Duodenal mucosa (tissue), 2 donors: ENCODE data around the gene GALNT17.

Experiments
- H3K27ac ChIP-seq: one replicate; pipeline ENCODE4 v1.7.0; 2013; ENCODE audit warnings: low read depth, low read length
- H3K27me3 ChIP-seq, 2 donors: one replicate each; pipeline ENCODE4 v1.7.0; 2013; ENCODE audit warnings: low read length in 2 of 2, control low read depth in 1 of 2; ENCODE audit not compliant: insufficient read depth in 2 of 2, control insufficient read depth in 1 of 2
- H3K36me3 ChIP-seq, 2 donors: one replicate each; pipeline ENCODE4 v1.7.0; 2013; ENCODE audit warnings: low read length in 2 of 2, control low read depth in 1 of 2; ENCODE audit not compliant: insufficient read depth in 2 of 2, control insufficient read depth in 1 of 2
- H3K4me1 ChIP-seq, 2 donors: one replicate each; pipeline ENCODE4 v1.7.0; 2013; ENCODE audit warnings: low read length in 2 of 2, control low read depth in 1 of 2; ENCODE audit not compliant: insufficient read depth in 2 of 2, control insufficient read depth in 1 of 2
- H3K4me3 ChIP-seq, 2 donors: one replicate each; pipeline ENCODE4 v1.7.0; 2013; ENCODE audit warnings: low read length in 2 of 2, low read depth in 1 of 2
- H3K9ac ChIP-seq, 2 donors: one replicate each; pipeline ENCODE4 v1.7.0; 2013; ENCODE audit warnings: low read length in 2 of 2, low read depth in 1 of 2
- H3K9me3 ChIP-seq, 2 donors: one replicate each; pipeline ENCODE4 v1.7.0; 2013; ENCODE audit warnings: low read length in 2 of 2, control low read depth in 1 of 2; ENCODE audit not compliant: control insufficient read depth in 1 of 2

Gene GALNT17

GRCh38 chr7:71544816-71545215 lies 412.9 kb downstream of the GALNT17 start:
- Histone ChIP-seq H3K36me3 (no peaks in the 10 kb centered on the region), H3K4me3 (no peak overlapping the region), H3K27ac (no peak overlapping the region), H3K4me1 (no peaks in the 10 kb centered on the region), H3K9me3 (peaks cover 0 to 19% of the 10 kb centered on the region in 2 donors), H3K27me3 (no peaks in the 10 kb centered on the region), H3K9ac (no peak overlapping the region)

- H3K27me3 ChIP-seq: no peaks in the 10 kb centered on the region
- no peaks in the 10 kb centered on the region for H3K36me3 ChIP-seq
- no peaks in the 10 kb centered on the region for H3K4me1 ChIP-seq
- no peak overlapping the region for H3K4me3 ChIP-seq
- no peak overlapping the region for H3K9ac ChIP-seq
- peaks cover 8 to 15% of the 10 kb centered on the region in 2 donors for H3K9me3 ChIP-seq
- no peak overlapping the region for H3K27ac ChIP-seq
Observed at GRCh38 chr7:71547426-71547825, 415.5 kb downstream of the GALNT17 start.

- H3K36me3 ChIP-seq: no peaks in the 10 kb centered on the region
- H3K9ac ChIP-seq: no peak overlapping the region
- no peak overlapping the region for H3K27ac ChIP-seq
- H3K4me3 ChIP-seq: no peak overlapping the region
- H3K27me3 ChIP-seq: no peaks in the 10 kb centered on the region
- no peaks in the 10 kb centered on the region for H3K4me1 ChIP-seq
- peaks cover 8 to 15% of the 10 kb centered on the region in 2 donors for H3K9me3 ChIP-seq
Observed at GRCh38 chr7:71548746-71549145, 416.8 kb downstream of the GALNT17 start.

GRCh38 chr7:71553306-71553705 lies 421.4 kb downstream of the GALNT17 start:
- Histone ChIP-seq H3K27ac (no peak overlapping the region), H3K9ac (no peak overlapping the region), H3K36me3 (no peaks in the 10 kb centered on the region), H3K27me3 (no peaks in the 10 kb centered on the region), H3K9me3 (peaks cover 8% of the 10 kb centered on the region in 2 donors), H3K4me3 (no peak overlapping the region), H3K4me1 (no peaks in the 10 kb centered on the region)

- H3K4me3 ChIP-seq: no peak overlapping the region
- no peaks in the 10 kb centered on the region for H3K4me1 ChIP-seq
- peaks cover 2 to 8% of the 10 kb centered on the region in 2 donors for H3K9me3 ChIP-seq
- no peaks in the 10 kb centered on the region for H3K27me3 ChIP-seq
- no peak overlapping the region for H3K9ac ChIP-seq
- H3K36me3 ChIP-seq: no peaks in the 10 kb centered on the region
- H3K27ac ChIP-seq: no peak overlapping the region
Observed at GRCh38 chr7:71555758-71556157, 423.8 kb downstream of the GALNT17 start.

- Histone ChIP-seq H3K27ac (no peak overlapping the region), H3K4me1 (no peaks in the 10 kb centered on the region), H3K4me3 (no peak overlapping the region), H3K9me3 (peaks cover 0 to under 1% of the 10 kb centered on the region in 2 donors), H3K27me3 (no peaks in the 10 kb centered on the region), H3K36me3 (no peaks in the 10 kb centered on the region), H3K9ac (no peak overlapping the region)
Observed at GRCh38 chr7:71558806-71559613, 427.1 kb downstream of the GALNT17 start.

GRCh38 chr7:71560354-71560995 lies 428.5 kb downstream of the GALNT17 start:
- Histone ChIP-seq H3K27me3 (no peaks in the 10 kb centered on the region), H3K9me3 (peaks cover 0 to 5% of the 10 kb centered on the region in 2 donors), H3K9ac (no peak overlapping the region), H3K4me3 (no peak overlapping the region), H3K27ac (no peak overlapping the region), H3K36me3 (no peaks in the 10 kb centered on the region), H3K4me1 (no peaks in the 10 kb centered on the region)

GRCh38 chr7:71563276-71563675 lies 431.3 kb downstream of the GALNT17 start:
- no peak overlapping the region for H3K9ac ChIP-seq
- no peaks in the 10 kb centered on the region for H3K36me3 ChIP-seq
- no peaks in the 10 kb centered on the region for H3K4me1 ChIP-seq
- no peaks in the 10 kb centered on the region for H3K27me3 ChIP-seq
- H3K27ac ChIP-seq: no peak overlapping the region
- H3K9me3 ChIP-seq: peaks cover 5% of the 10 kb centered on the region in 2 donors
- H3K4me3 ChIP-seq: no peak overlapping the region

- no peak overlapping the region for H3K4me3 ChIP-seq
- H3K27ac ChIP-seq: no peak overlapping the region
- H3K27me3 ChIP-seq: no peaks in the 10 kb centered on the region
- no peak overlapping the region for H3K9ac ChIP-seq
- H3K36me3 ChIP-seq: no peaks in the 10 kb centered on the region
- H3K9me3 ChIP-seq: peaks cover 5 to 8% of the 10 kb centered on the region in 2 donors
- H3K4me1 ChIP-seq: no peaks in the 10 kb centered on the region
Observed at GRCh38 chr7:71566376-71566775, 434.4 kb downstream of the GALNT17 start.

GRCh38 chr7:71566991-71567390 lies 435.0 kb downstream of the GALNT17 start:
- Histone ChIP-seq H3K27me3 (no peaks in the 10 kb centered on the region), H3K36me3 (no peaks in the 10 kb centered on the region), H3K4me3 (no peak overlapping the region), H3K9ac (no peak overlapping the region), H3K9me3 (peaks cover 5 to 8% of the 10 kb centered on the region in 2 donors), H3K4me1 (no peaks in the 10 kb centered on the region), H3K27ac (no peak overlapping the region)
